GM18526 (cell line): ENCODE results near the gene LHFPL2.

Experiments
- POLR2A ChIP-seq: IDR thresholded peaks from 3 replicates; pipeline ENCODE4 v1.6.1; 2011; ENCODE audit not compliant: insufficient read length; ENCODE audit errors: extremely low read depth

Gene LHFPL2

DNA sequence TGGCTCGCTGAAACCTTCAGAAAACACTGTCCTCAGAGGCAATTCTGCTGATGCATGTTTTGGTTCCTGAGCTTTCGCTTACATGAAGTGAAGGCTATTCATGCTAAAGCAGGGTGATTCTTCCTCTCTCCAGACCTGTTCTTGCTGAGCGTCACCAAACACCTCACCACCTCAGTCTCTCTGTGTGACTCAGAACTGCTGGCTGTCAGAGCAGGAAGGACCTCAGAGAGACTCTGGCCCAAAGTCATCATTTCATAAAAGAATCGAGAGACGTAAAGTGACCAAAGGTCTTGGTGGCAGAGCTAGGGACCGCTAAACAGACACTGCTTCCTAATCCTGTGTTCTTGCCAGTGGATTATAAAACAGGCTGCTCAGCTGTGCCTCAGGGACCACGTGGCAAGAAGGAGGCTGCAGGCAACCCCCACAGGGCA is 73.8 kb downstream of the LHFPL2 start:
- no peak for TF ChIP-seq POLR2A

DNA sequence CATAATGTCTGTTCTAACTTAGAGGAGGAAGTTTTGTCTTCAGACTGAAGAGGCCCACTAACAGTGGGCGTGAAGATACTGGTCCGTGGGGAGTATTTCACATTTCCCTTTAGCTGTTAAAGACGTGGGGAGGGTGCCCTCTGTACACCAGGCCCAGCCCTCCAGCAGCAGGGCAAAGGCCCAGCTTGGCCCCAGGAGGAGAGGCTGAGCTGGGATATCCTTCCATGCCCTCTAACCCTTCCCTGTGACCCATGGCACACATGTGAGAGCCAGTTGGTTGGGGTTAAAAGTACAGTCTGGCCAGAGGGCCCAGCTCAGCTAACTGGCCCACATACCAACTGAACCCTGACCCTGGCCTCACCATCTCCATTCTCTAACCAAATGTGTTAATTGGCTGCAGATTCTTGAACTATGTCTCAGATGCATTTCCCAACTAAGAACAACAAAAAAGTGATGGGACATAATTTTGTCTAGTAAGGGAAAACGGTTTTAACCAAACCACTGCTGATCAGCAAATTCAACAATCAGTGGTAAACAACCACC is 74.4 kb downstream of the LHFPL2 start:
- TF ChIP-seq POLR2A: no peak

DNA sequence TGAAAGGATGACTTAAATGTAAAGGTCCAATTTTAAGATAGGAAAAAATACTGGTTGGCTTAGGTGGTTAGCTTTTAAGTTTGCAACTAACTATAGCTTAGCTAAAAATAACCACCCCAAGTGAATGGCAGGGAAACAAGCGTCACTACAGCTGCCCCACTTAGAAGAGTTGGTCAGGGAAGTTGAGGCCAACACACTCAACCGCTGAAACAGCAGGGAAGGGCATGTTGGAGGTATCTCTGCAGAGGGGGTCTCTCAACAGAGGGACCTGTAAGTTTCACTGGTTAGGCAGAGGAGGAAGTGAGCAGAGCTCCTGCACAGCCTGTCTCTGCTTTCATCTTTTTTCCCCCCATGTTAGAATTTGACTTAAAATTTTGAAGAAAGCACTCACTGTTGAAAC is 75.3 kb downstream of the LHFPL2 start:
- no peak for TF ChIP-seq POLR2A

DNA sequence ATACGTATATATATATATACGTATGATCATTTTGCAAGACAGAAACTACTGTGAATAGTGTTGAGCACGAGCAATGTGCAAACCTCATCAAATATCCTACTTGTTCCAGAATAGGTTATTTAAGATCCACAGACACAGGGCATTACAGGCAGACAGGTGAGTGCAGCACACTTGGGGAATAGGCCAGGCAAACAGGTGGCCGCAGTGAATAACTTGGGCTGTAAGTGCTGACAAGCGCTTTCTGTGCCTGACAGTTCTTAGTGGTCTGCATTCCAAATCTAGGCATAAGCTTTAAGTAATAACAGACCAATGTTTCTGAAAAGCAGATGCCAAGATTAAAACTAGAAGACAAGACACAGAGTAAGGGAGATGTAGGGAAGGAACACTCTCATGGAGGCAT is 77.9 kb downstream of the LHFPL2 start:
- TF ChIP-seq POLR2A: no peak

DNA sequence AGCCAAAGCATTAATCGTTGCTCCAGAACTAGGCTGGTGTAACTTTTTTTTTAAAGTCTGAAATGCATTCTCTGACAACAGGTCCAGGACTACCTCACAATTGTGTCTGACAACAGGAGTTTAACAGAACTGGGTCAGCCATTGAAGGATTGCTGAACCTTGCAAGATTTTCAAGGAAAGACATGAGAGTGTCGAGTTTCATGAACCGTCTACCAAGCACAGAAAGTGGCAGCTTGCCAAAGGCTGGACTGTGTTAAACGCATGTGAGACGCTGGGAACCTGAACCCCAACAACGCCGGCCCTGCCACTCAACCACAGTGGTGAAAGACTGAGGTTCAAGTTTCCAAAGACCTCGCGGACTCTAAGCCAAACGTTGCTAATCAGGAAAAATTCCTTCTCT is 79.1 kb downstream of the LHFPL2 start:
- TF ChIP-seq POLR2A: no peak

DNA sequence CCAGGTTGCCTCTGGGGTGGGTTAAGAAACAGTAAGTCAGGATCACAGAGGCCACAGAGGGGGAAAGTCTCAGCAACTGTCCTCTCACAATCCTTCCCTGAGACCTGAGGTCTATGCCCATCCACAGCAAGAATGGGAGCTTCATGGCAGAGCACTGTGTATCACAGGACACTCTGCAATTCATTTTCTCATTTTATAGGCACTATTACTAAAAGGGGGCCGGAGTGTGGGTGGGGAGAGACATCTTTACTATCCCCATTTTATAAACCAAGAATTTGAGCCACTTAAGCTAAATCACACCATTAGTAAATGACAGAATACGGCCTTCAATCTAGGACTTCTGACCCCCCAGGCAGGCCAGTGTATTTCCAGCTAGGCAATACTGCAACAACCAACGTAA is 79.9 kb downstream of the LHFPL2 start:
- TF ChIP-seq POLR2A: no peak

DNA sequence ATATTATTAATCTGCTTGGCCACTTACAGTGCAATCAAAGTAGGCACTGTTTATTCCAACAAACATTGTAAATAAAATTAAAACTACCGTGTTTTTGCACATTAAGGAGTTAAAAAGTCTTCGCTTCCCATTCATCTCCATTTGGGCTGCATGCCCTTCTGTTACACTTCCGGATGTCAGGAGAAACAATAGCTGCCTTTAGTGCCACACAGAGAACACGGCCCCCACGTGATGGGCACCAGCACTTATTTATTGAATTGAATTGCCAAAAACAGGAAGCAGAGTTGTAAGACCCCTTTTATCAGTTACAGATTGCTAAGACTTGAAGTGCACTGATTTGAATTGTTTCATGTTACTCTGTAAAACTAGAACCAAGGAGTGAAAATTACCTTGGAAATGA is 80.4 kb downstream of the LHFPL2 start:
- no peak for TF ChIP-seq POLR2A

DNA sequence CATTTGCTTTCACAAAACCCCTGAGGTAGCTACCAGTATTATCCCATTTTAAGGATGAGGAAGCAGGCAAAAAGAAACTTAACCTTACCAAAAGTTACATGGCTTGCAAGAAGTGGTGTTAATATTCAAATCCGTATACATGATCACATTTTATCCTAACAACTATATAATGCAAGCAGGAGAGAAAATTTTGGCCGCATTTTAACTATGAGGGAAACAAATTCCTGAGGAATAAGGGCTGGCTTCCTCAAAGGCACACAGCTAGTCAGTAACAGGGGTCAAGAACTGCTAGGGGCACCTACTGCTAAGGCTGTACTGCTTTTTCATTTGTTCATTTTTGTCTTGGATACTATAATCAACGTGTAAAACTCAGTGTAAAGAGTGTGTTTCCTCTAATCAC is 81.0 kb downstream of the LHFPL2 start:
- TF ChIP-seq POLR2A: no peak

DNA sequence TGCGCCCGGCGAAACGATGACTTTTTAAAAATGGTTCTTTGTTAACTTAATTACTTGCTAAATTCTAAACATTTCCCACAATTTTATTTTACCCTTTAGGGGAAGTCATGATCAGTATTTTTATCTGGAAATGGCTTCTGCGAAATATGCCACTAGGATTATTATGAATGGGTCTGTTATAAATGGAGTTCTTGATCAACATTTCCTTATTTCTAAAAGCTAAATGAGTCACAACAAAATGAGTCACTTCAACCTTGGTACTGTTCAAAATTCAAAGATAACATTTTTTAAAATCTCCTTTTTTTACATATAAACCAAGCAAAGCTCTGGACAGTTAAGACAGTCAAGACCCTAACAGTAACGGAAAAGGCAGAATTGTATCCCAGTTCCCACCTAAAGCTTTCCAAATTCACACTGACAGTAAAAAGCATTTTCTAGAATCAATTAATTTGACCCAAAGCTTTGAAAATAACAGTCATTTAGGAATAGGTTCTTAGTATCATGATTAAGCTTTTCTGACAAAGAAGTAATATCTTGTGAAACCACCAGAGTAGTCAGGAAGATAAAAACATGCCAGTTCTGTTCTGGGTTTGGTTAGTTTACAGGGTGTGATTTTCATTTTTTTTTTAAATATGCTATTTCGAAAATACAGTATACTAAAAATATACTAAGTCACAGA is 81.7 kb downstream of the LHFPL2 start:
- no peak for TF ChIP-seq POLR2A

DNA sequence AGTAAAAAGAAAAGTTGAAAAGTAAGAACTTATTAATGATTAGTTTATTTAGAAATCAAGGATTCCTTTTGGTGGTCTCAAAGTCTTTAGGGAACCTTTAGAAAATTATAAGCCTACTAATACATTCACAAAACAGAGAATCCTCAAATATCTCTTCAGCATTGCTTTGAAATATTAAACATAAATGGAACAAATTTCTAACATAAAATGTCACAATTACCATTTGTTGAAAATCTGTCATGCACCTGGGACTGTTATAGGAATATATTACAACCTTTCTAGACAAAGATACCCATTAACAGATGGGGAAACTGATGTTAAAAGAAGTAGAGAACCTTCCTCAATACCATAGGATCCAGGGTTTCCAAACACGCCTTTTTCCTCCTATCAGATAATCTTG is 83.2 kb downstream of the LHFPL2 start:
- TF ChIP-seq POLR2A: no peak

DNA sequence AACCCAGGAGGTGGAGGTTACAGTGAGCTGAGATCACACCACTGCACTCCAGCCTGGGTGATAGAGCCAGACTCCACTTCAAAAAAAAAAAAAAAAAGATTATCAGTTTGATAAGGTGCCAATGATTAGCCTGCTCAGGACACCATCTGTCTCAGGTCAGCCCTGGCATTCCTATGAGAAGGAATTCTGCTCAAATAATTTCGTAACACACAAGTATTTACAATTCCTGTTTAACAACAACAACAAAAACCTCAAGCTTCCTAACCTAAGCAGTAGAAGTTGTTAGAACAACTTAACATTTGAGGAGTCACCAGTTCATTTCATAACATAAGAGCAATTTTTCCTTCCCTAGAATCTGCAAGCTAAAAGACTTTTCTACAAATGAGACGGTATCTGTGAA is 85.0 kb downstream of the LHFPL2 start:
- TF ChIP-seq POLR2A: no peak

DNA sequence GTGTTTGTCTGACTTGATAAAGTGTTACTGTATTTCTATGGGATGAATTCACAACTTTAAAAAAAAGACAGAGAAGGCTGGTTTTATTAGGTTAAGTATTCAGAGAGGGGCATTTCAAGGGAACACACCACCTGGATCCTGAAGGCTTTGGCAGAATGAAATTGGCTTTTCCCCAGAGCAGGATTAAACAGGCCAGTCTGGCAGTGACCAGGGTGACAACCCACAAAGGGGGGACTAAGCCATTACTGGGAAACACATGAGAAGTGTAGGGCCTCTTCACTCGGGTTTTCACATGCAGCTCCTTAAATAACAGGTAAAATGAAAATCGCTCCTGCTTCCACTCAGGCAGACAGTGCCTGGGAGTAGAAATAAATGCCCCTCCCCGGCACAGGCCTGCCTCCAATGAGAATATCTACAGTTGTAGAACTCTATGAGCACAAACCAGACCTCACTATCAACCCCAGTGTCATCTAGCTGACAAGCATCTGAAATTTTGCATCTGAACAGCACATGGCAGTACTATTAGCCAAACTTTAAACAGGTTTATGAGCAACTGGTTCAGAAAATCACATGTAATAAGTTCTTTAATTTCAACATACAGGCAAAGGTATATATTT is 85.8 kb downstream of the LHFPL2 start:
- no peak for TF ChIP-seq POLR2A

DNA sequence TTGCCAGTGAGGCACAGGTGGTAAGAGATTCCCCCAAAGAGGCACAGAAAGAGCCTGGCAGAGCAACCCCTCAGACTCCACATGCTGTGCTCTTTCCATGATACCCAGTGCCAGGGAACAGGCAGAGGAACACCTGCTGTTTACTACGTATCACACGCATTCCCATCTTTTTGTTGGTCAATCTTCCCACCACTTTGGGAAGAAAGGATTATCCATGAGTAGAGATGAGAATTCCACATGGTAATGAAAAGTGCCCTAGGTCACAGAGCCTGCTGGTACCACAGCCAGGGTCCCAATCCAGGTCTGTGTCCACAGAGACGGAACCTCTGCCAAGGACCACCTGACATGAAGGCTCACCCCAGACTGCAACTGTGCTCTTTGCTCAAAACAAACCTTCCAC is 86.6 kb downstream of the LHFPL2 start:
- no peak for TF ChIP-seq POLR2A

DNA sequence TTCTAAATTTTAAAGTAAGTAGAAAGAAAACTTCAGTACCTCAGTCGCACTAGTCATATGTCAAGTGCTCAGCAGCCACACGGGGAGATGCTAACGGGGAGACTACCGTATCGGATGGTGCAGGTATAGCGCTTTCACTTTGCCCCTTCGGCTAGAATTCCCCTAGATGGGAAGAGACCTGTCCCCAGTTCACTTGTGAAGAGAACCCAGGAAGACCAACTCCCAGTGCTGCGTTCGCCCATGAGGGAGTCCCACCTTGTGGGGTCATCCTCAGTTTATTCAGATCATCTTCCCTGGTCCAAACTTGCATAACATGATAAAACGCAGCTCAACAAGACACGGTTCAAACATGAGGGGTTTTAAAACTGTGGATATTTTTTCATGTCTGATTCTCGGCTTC is 87.3 kb downstream of the LHFPL2 start:
- TF ChIP-seq POLR2A: no peak

DNA sequence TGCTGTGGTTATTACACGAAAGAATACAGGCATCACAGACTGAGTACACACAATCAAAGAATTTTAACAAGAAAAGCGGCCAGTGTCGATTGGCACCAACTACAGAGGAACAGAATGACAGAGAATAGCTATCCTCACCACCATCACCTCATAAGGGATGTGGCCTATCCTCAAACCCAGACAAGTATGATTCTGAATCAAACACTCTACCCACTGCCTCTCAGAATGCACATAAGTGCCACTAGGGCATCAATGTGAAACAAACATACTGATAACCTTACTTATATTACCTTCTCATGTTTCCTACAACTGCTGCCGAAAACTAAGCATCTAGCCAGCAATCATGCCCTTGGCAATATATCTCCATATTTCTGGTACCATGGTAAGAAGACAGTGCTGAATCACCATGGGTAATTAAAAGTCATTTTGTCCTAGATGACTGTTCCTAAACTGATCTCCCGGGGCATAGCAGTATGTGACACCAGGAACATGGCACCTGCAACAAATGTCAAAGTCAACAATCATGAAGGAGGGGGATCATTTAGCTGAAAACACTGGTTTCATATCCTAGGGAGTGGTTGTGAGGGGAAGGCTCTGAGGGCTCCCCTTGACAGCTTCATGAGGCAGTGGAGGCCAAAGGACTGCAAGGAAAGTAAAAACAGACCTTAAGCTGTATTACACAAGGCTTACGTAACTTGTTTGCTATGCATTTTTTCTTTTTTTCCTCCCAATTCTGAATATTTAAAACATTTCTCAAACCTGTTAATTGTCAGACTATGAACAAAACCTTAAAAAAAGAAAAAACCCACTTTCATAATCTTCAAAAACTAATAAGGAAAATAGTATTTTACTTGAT is 88.3 kb downstream of the LHFPL2 start:
- TF ChIP-seq POLR2A: no peak

DNA sequence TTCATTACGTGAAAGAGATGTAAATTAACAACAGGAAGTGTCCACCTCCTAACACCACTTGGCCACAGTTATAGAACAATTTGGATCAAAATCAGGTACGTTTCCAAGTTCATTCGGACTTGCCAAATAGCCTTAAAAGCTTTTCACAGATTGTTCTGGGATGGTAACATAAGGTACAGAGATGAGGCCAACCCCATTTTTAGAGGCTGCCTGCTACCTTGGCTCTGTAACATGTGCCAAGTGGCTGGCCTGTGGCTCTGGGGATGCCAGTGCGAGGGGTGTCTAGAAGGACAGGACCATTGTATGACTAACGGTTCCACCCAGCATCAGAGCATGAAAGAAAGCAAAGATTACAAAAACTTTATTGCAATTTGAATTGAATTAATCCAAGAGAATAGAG is 91.0 kb downstream of the LHFPL2 start:
- no peak for TF ChIP-seq POLR2A

DNA sequence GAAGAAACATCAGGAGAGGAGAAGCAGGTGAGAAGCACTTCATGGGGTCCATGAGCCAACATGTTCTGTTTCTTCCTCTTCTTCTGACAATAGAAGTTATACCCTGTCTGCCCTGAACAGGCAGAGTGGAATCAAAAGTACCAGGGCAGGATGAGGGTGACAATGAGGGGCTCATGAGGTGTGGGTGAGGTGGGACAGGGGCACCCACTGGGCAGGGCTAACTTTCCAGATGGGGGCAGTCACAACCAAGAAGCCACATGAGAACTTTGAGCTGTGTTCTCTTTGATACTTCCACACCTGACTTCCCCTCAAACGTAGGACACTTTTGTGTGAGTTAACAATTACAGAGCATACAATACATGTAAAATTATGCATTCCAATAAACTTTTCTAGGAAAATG is 92.7 kb downstream of the LHFPL2 start:
- no peak for TF ChIP-seq POLR2A

DNA sequence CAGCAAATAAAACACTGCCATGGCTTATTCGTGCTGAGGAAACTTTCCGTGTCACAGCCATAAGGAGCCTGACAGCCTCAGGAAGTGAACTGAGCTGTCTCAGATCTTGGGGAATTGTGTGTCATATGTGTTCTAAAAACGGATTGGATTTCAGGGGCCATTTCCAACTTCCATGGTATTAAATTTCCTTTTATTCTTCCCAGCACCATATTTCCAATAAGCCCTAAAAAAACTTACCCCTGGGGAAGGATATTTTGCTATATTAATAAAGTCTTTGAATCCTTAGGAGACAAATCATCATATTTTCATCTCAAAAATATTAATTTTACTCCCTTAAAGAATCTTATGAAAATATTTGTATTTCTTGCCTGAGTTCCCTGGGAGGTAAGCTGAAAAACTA is 93.9 kb downstream of the LHFPL2 start:
- TF ChIP-seq POLR2A: no peak
